HG03469 (cell line): ENCODE measurements around the gene BRK1.
"Not testable (repeated sequence)": the region's sequence is repeated elsewhere in the genome, so short reads cannot be mapped to it uniquely, and the experiment has no call there.

ENCODE experiments used
- ATAC-seq: cut with Tn5 transposase; IDR thresholded peaks from one replicate; pipeline ENCODE4 v1.9.1; 2021; ENCODE audit warnings: mild to moderate bottlenecking, moderate library complexity, moderate number of reproducible peaks; ENCODE audit not compliant: unreplicated experiment

The BRK1 gene

GRCh38 chr3:10176150-10176549 lies 60.7 kb downstream of the BRK1 start:
- not testable (repeated sequence) for ATAC-seq
